Activated CD4-positive, alpha-beta T cell treated with anti-CD3 and anti-CD28 coated beads, Interleukin-2, amount 10 ng/mL, durations not matched to agents 24 days and 14 days (primary cell): ENCODE data around the gene ZSWIM2. TPM values are rescaled to one million over a fixed set of nuclear protein-coding genes. Genes with fewer than 3 reads are reported as not detected.
"Not testable (repeated sequence)": the region's sequence is repeated elsewhere in the genome, so short reads cannot be mapped to it uniquely, and the experiment has no call there.

Source experiments
- DNase-seq: peaks from one replicate; pipeline ENCODE4 v3.0.0; 2022
- H3K27ac Mint-ChIP-seq: one replicate; pipeline ENCODE4 v1.8.0; 2022; ENCODE audit warnings: mild to moderate bottlenecking, mixed read lengths
- H3K27me3 Mint-ChIP-seq: one replicate; pipeline ENCODE4 v1.8.0; 2022; ENCODE audit warnings: mixed read lengths
- H3K36me3 Mint-ChIP-seq: one replicate; pipeline ENCODE4 v1.8.0; 2022; ENCODE audit warnings: low read depth, mild to moderate bottlenecking, mixed read lengths
- H3K4me1 Mint-ChIP-seq: one replicate; pipeline ENCODE4 v1.8.0; 2021; ENCODE audit warnings: mixed read lengths
- H3K4me3 Mint-ChIP-seq: one replicate; pipeline ENCODE4 v1.8.0; 2022; ENCODE audit warnings: mild to moderate bottlenecking, moderate library complexity, mixed read lengths
- H3K9me3 Mint-ChIP-seq: one replicate; pipeline ENCODE4 v1.8.0; 2021; ENCODE audit warnings: mixed read lengths
- intact Hi-C: fragments of 100-400 bp; cut with micrococcal nuclease; formaldehyde crosslinking; loops from one replicate; pipeline ENCODE4 v1.15.1; 2023
- total RNA-seq: library from RNA; stranded (reverse); gene quantifications from 2 replicates; pipeline ENCODE4 v1.2.3, GENCODE V29; 2022

ZSWIM2 gene
- total RNA-seq = not detected in 2 replicates

GRCh38 chr2:186848873-186849578, at the start of gene ZSWIM2:
Gene ZSWIM2, minus strand, starts transcription at chr2:186849170. Its CDS starts 40 bp downstream, at chr2:186849130.
- Mint-ChIP-seq H3K9me3 (no peaks in the 10 kb centered on the region), H3K36me3 (no peaks in the 10 kb centered on the region), H3K4me3 (peak within 1 kb of the TSS; percentile 55), H3K4me1 (peaks cover 4% of the 10 kb centered on the region), H3K27me3 (peaks cover 19% of the 10 kb centered on the region), H3K27ac (no peak within 1 kb of the TSS)
- intact Hi-C loops = no loop called here
- DNase-seq = peak; percentile 71

GRCh38 chr2:186896220-186896619, 47.2 kb upstream of the ZSWIM2 start:
- H3K9me3 Mint-ChIP-seq, H3K27ac Mint-ChIP-seq, H3K4me1 Mint-ChIP-seq, H3K27me3 Mint-ChIP-seq, DNase-seq, H3K36me3 Mint-ChIP-seq, intact Hi-C loops, H3K4me3 Mint-ChIP-seq: not testable (repeated sequence)

GRCh38 chr2:186895451-186895850, 46.5 kb upstream of the ZSWIM2 start:
- Mint-ChIP-seq H3K36me3 (no peaks in the 10 kb centered on the region), H3K27ac (no peak overlapping the region), H3K4me1 (no peaks in the 10 kb centered on the region), H3K9me3 (no peaks in the 10 kb centered on the region), H3K4me3 (no peak overlapping the region), H3K27me3 (no peaks in the 10 kb centered on the region)
- intact Hi-C loops = no loop called here
- DNase-seq = no peak

- no peaks in the 10 kb centered on the region for H3K36me3 Mint-ChIP-seq
- H3K4me1 Mint-ChIP-seq = no peaks in the 10 kb centered on the region
- H3K4me3 Mint-ChIP-seq = no peak overlapping the region
- H3K9me3 Mint-ChIP-seq = no peaks in the 10 kb centered on the region
- no peak for DNase-seq
- H3K27me3 Mint-ChIP-seq = no peaks in the 10 kb centered on the region
- intact Hi-C loops = no loop called here
- H3K27ac Mint-ChIP-seq = no peak overlapping the region
Observed at GRCh38 chr2:186894478-186894877, 45.5 kb upstream of the ZSWIM2 start.

GRCh38 chr2:186892821-186893220, 43.9 kb upstream of the ZSWIM2 start:
- Mint-ChIP-seq H3K27ac (no peak overlapping the region), H3K36me3 (no peaks in the 10 kb centered on the region), H3K4me1 (no peaks in the 10 kb centered on the region), H3K4me3 (no peak overlapping the region), H3K27me3 (peaks cover 1% of the 10 kb centered on the region), H3K9me3 (no peaks in the 10 kb centered on the region)
- intact Hi-C loops = no loop called here
- no peak for DNase-seq

GRCh38 chr2:186891185-186891621, 42.2 kb upstream of the ZSWIM2 start:
- intact Hi-C loops = no loop called here
- Mint-ChIP-seq H3K9me3 (no peaks in the 10 kb centered on the region), H3K27ac (no peak overlapping the region), H3K36me3 (no peaks in the 10 kb centered on the region), H3K4me1 (no peaks in the 10 kb centered on the region), H3K27me3 (peaks cover 1% of the 10 kb centered on the region), H3K4me3 (no peak overlapping the region)
- no peak for DNase-seq

- no peaks in the 10 kb centered on the region for H3K4me1 Mint-ChIP-seq
- no peak overlapping the region for H3K27ac Mint-ChIP-seq
- H3K27me3 Mint-ChIP-seq = peaks cover 1% of the 10 kb centered on the region
- intact Hi-C loops = no loop called here
- DNase-seq = no peak
- H3K4me3 Mint-ChIP-seq = no peak overlapping the region
- no peaks in the 10 kb centered on the region for H3K9me3 Mint-ChIP-seq
- no peaks in the 10 kb centered on the region for H3K36me3 Mint-ChIP-seq
Observed at GRCh38 chr2:186889101-186889879, 40.3 kb upstream of the ZSWIM2 start.

- no peak overlapping the region for H3K27ac Mint-ChIP-seq
- no peak for DNase-seq
- no peaks in the 10 kb centered on the region for H3K4me1 Mint-ChIP-seq
- H3K9me3 Mint-ChIP-seq = no peaks in the 10 kb centered on the region
- no peaks in the 10 kb centered on the region for H3K36me3 Mint-ChIP-seq
- intact Hi-C loops = no loop called here
- no peak overlapping the region for H3K4me3 Mint-ChIP-seq
- H3K27me3 Mint-ChIP-seq = peaks cover 1% of the 10 kb centered on the region
Observed at GRCh38 chr2:186887107-186888090, 38.4 kb upstream of the ZSWIM2 start.

GRCh38 chr2:186884587-186884986, 35.6 kb upstream of the ZSWIM2 start:
- no peak overlapping the region for H3K27ac Mint-ChIP-seq
- DNase-seq = no peak

GRCh38 chr2:186883666-186884065, 34.7 kb upstream of the ZSWIM2 start:
- Mint-ChIP-seq H3K27me3 (no peaks in the 10 kb centered on the region), H3K4me3 (no peak overlapping the region), H3K27ac (no peak overlapping the region), H3K4me1 (no peaks in the 10 kb centered on the region), H3K36me3 (no peaks in the 10 kb centered on the region), H3K9me3 (peaks cover 5% of the 10 kb centered on the region)
- DNase-seq = no peak
- intact Hi-C loops = no loop called here

More at GRCh38 chr2:186884587-186884986, 35.6 kb upstream of the ZSWIM2 start:
- no peaks in the 10 kb centered on the region for H3K4me1 Mint-ChIP-seq
- H3K4me3 Mint-ChIP-seq = no peak overlapping the region
- peaks cover 1% of the 10 kb centered on the region for H3K27me3 Mint-ChIP-seq
- no peaks in the 10 kb centered on the region for H3K36me3 Mint-ChIP-seq
- intact Hi-C loops = no loop called here
- H3K9me3 Mint-ChIP-seq = peaks cover 5% of the 10 kb centered on the region

- H3K27ac Mint-ChIP-seq = no peak overlapping the region
- intact Hi-C loops = no loop called here
- no peak for DNase-seq
- no peaks in the 10 kb centered on the region for H3K4me1 Mint-ChIP-seq
- H3K9me3 Mint-ChIP-seq = peaks cover 5% of the 10 kb centered on the region
- no peaks in the 10 kb centered on the region for H3K36me3 Mint-ChIP-seq
- no peak overlapping the region for H3K4me3 Mint-ChIP-seq
- no peaks in the 10 kb centered on the region for H3K27me3 Mint-ChIP-seq
Observed at GRCh38 chr2:186882511-186883071, 33.6 kb upstream of the ZSWIM2 start.

GRCh38 chr2:186881660-186882059, 32.7 kb upstream of the ZSWIM2 start:
- intact Hi-C loops = no loop called here
- Mint-ChIP-seq H3K27me3 (no peaks in the 10 kb centered on the region), H3K36me3 (no peaks in the 10 kb centered on the region), H3K4me3 (no peak overlapping the region), H3K9me3 (peaks cover 6% of the 10 kb centered on the region), H3K27ac (no peak overlapping the region), H3K4me1 (no peaks in the 10 kb centered on the region)
- no peak for DNase-seq

GRCh38 chr2:186879312-186879711, 30.3 kb upstream of the ZSWIM2 start:
- no peaks in the 10 kb centered on the region for H3K4me1 Mint-ChIP-seq
- intact Hi-C loops = no loop called here
- H3K27me3 Mint-ChIP-seq = no peaks in the 10 kb centered on the region
- H3K36me3 Mint-ChIP-seq = no peaks in the 10 kb centered on the region
- no peak overlapping the region for H3K27ac Mint-ChIP-seq
- no peak for DNase-seq
- peaks cover 9% of the 10 kb centered on the region for H3K9me3 Mint-ChIP-seq
- H3K4me3 Mint-ChIP-seq = no peak overlapping the region
